Gastrocnemius medialis (tissue), 4 donors: ENCODE results near the gene CDH8.

ENCODE experiments used
- CTCF ChIP-seq, 5 experiments: fragments of 450-650 bp in 3 of 5; fragments of 200-600 bp in 2 of 5; sonication (generic) in 2 of 5; IDR thresholded peaks in 4 of 5; conservative IDR thresholded peaks in 1 of 5; 1 replicate in 4 of 5; 2 replicates in 1 of 5; pipeline ENCODE4 v1.5.1; 2016 to 2019; ENCODE audit warnings: antibody characterized with exemption in 5 of 5, mild to moderate bottlenecking in 3 of 5, moderate library complexity in 3 of 5
- POLR2A ChIP-seq, 2 donors: fragments of 450-650 bp; IDR thresholded peaks; one replicate each; pipeline ENCODE4 v1.6.1; 2017; ENCODE audit warnings: antibody characterized with exemption in 2 of 2, mild to moderate bottlenecking in 2 of 2, moderate library complexity in 2 of 2

- TF ChIP-seq CTCF (IDR thresholded peaks at IDR 0.05 in 4 of 5, conservative IDR thresholded peaks at IDR 0.05 in 1 of 5), result no peak
- no peak for TF ChIP-seq POLR2A (IDR thresholded peaks at IDR 0.05)
Observed at GRCh38 chr16:62014319-62014923, 21.8 kb downstream of the CDH8 start.
